H1 (cell line): ENCODE results near the gene IQCM. TPM values are rescaled to one million over a fixed set of nuclear protein-coding genes. Genes with fewer than 3 reads are reported as not detected.

Source experiments
- CTCF ChIA-PET: fragments of 300-600 bp; sonication (Branson Sonifier 250); formaldehyde crosslinking; loops from one replicate; lab custom pipeline; 2021; ENCODE audit not compliant: partially characterized antibody; lab: Charles Lee
- POLR2A ChIA-PET: fragments of 300-600 bp; sonication (Branson Sonifier 250); formaldehyde crosslinking; loops from one replicate; lab custom pipeline; 2021; ENCODE audit warnings: inconsistent platforms; ENCODE audit not compliant: partially characterized antibody; lab: Charles Lee
- DNase-seq, 2 experiments: peaks; one replicate each; pipeline versions ENCODE4 v3.0.0 to v3.0.0-alpha.2; 2010 to 2022; ENCODE audit warnings: low spot score in 2 of 2, low read depth in 1 of 2, mixed read lengths in 1 of 2
- FAIRE-seq: peaks from 2 replicates; lab custom pipeline; 2011; peaks lifted over from hg19 to GRCh38; lab: Jason Lieb, UNC
- H2AFZ ChIP-seq: 2 replicates; pipeline ENCODE4 v1.8.1; 2012; ENCODE audit warnings: low read length, inconsistent platforms
- H2AK5ac ChIP-seq: 2 replicates; pipeline ENCODE4 v1.6.1; 2013; ENCODE audit warnings: low read depth, low read length
- H2BK120ac ChIP-seq: replicated peaks from 2 replicates; pipeline ENCODE3; 2013; ENCODE audit warnings: low read depth, low read length, inconsistent platforms
- H2BK12ac ChIP-seq: 2 replicates; pipeline ENCODE4 v1.6.1; 2013; ENCODE audit warnings: low read depth, low read length
- H2BK15ac ChIP-seq: 2 replicates; pipeline ENCODE4 v1.6.1; 2013; ENCODE audit warnings: low read length
- H2BK20ac ChIP-seq: 2 replicates; pipeline ENCODE4 v1.6.1; 2013; ENCODE audit warnings: low read length
- H2BK5ac ChIP-seq: 2 replicates; pipeline ENCODE4 v1.6.1; 2013; ENCODE audit warnings: low read depth, low read length
- H3K14ac ChIP-seq: 2 replicates; pipeline ENCODE4 v1.6.1; 2013; ENCODE audit warnings: inconsistent platforms; ENCODE audit not compliant: insufficient read length
- H3K18ac ChIP-seq: 2 replicates; pipeline ENCODE4 v1.6.1; 2013; ENCODE audit warnings: low read length; ENCODE audit errors: extremely low read depth
- H3K23ac ChIP-seq: 2 replicates; pipeline ENCODE4 v1.6.1; 2013; ENCODE audit warnings: inconsistent platforms; ENCODE audit not compliant: insufficient read length
- H3K23me2 ChIP-seq: 2 replicates; pipeline ENCODE4 v1.6.1; 2013; ENCODE audit warnings: low read depth, low read length
- H3K27ac ChIP-seq: 2 replicates; pipeline ENCODE4 v1.6.1; 2011; ENCODE audit warnings: low read depth, low read length, inconsistent platforms
- H3K27me3 ChIP-seq, 4 experiments: replicated peaks in 1 of 4; 1 replicate in 1 of 4; 2 replicates in 3 of 4; pipeline versions ENCODE4 v1.6.1 to v1.8.1; 2011 to 2013; ENCODE audit warnings: low read length in 3 of 4, mild to moderate bottlenecking in 3 of 4, inconsistent platforms in 2 of 4, mixed read lengths in 2 of 4, moderate library complexity in 1 of 4; ENCODE audit not compliant: control insufficient read depth in 3 of 4, insufficient read depth in 3 of 4; ENCODE audit errors: extremely low read depth in 1 of 4
- H3K36me3 ChIP-seq, 4 experiments: 2 replicates each; pipeline versions ENCODE4 v1.6.1 to v1.8.1; 2011 to 2013; ENCODE audit warnings: mild to moderate bottlenecking in 4 of 4, low read length in 3 of 4, moderate library complexity in 2 of 4, control low read depth in 1 of 4, inconsistent platforms in 1 of 4; ENCODE audit not compliant: insufficient read depth in 4 of 4, control insufficient read depth in 2 of 4
- H3K4ac ChIP-seq: replicated peaks from 2 replicates; pipeline ENCODE3; 2013; ENCODE audit warnings: low read length, low read depth, mixed read lengths, inconsistent platforms; ENCODE audit not compliant: insufficient read length
- H3K4me1 ChIP-seq, 4 experiments: replicated peaks in 1 of 4; 1 replicate in 1 of 4; 2 replicates in 3 of 4; pipeline versions ENCODE4 v1.6.1 to v1.8.1; 2011 to 2013; ENCODE audit warnings: low read length in 3 of 4, inconsistent platforms in 2 of 4, mixed read lengths in 1 of 4; ENCODE audit not compliant: insufficient read depth in 4 of 4, control insufficient read depth in 3 of 4
- H3K4me2 ChIP-seq, 2 experiments: 2 replicates each; pipeline versions ENCODE4 v1.6.1 to v1.8.1; 2011 to 2013; ENCODE audit warnings: low read depth in 2 of 2, low read length in 2 of 2, control low read depth in 1 of 2, inconsistent platforms in 1 of 2, mild to moderate bottlenecking in 1 of 2; ENCODE audit not compliant: insufficient read depth in 1 of 2
- H3K4me3 ChIP-seq, 4 experiments: fragments of 200-600, 300-600 bp in 1 of 4; sonication (generic), shearing (Covaris generic), sonication (Bioruptor Twin) in 1 of 4; 2 replicates each; pipeline versions ENCODE4 v1.5.1 to v1.8.1; 2011 to 2016; ENCODE audit warnings: low read length in 4 of 4, low read depth in 3 of 4, control low read depth in 2 of 4, inconsistent platforms in 2 of 4, mild to moderate bottlenecking in 2 of 4, mixed read lengths in 1 of 4, moderate library complexity in 1 of 4; ENCODE audit not compliant: insufficient read depth in 2 of 4; ENCODE audit errors: extremely low read depth in 1 of 4
- H3K56ac ChIP-seq: replicated peaks from 2 replicates; pipeline ENCODE3; 2013; ENCODE audit warnings: low read depth, mild to moderate bottlenecking, mixed read lengths, low read length, inconsistent platforms; ENCODE audit not compliant: insufficient read length
- H3K79me1 ChIP-seq: 2 replicates; pipeline ENCODE4 v1.6.1; 2013; ENCODE audit warnings: low read depth, low read length, control low read depth
- H3K79me2 ChIP-seq, 2 experiments: 2 replicates each; pipeline versions ENCODE4 v1.6.1 to v1.8.1; 2012 to 2013; ENCODE audit warnings: low read length in 2 of 2, mild to moderate bottlenecking in 2 of 2, inconsistent platforms in 1 of 2; ENCODE audit not compliant: insufficient read depth in 2 of 2, control insufficient read depth in 1 of 2
- H3K9ac ChIP-seq, 4 experiments: replicated peaks in 1 of 4; 1 replicate in 1 of 4; 2 replicates in 3 of 4; pipeline versions ENCODE4 v1.6.1 to v1.8.1; 2011 to 2013; ENCODE audit warnings: low read depth in 3 of 4, low read length in 3 of 4, control low read depth in 2 of 4, mild to moderate bottlenecking in 2 of 4, moderate library complexity in 2 of 4, inconsistent platforms in 1 of 4; ENCODE audit errors: extremely low read depth in 1 of 4
- H3K9me3 ChIP-seq, 2 experiments: 2 replicates each; pipeline versions ENCODE4 v1.6.1 to v1.8.1; 2012 to 2013; ENCODE audit warnings: mild to moderate bottlenecking in 2 of 2, moderate library complexity in 2 of 2, control low read depth in 1 of 2, inconsistent platforms in 1 of 2, low read depth in 1 of 2, low read length in 1 of 2, mixed read lengths in 1 of 2; ENCODE audit not compliant: insufficient read depth in 2 of 2
- H4K20me1 ChIP-seq, 2 experiments: replicated peaks in 1 of 2; 2 replicates each; pipeline versions ENCODE3 to v1.8.1; 2011 to 2013; ENCODE audit warnings: inconsistent platforms in 2 of 2, low read length in 2 of 2, mild to moderate bottlenecking in 1 of 2; ENCODE audit not compliant: insufficient read depth in 2 of 2, control insufficient read depth in 1 of 2
- H4K5ac ChIP-seq: 2 replicates; pipeline ENCODE4 v1.6.1; 2013; ENCODE audit warnings: low read length, low read depth, mixed read lengths, inconsistent platforms; ENCODE audit not compliant: insufficient read length
- H4K8ac ChIP-seq: 2 replicates; pipeline ENCODE4 v1.8.0; 2013; ENCODE audit warnings: mild to moderate bottlenecking, moderate library complexity, low read length, inconsistent platforms; ENCODE audit not compliant: insufficient read depth; ENCODE audit errors: extremely low read depth
- H4K91ac ChIP-seq: replicated peaks from 2 replicates; pipeline ENCODE3; 2013; ENCODE audit warnings: low read length, mixed read lengths, inconsistent platforms; ENCODE audit not compliant: insufficient read length
- TAF1 ChIP-seq: IDR thresholded peaks from 2 replicates; pipeline ENCODE4 v1.6.1; 2011; ENCODE audit warnings: mild to moderate bottlenecking, low read depth, low read length
- WGBS, 2 experiments: shearing (Covaris generic) in 1 of 2; methylation state at CpG; one replicate each; pipeline versions ENCODE4 v1.1.6 to v1.1.7; 2013 to 2015; ENCODE audit warnings: low lambda C conversion rate in 2 of 2, mixed read lengths in 2 of 2, inconsistent platforms in 1 of 2, low coverage in 1 of 2, missing lambda C conversion rate in 1 of 2; ENCODE audit not compliant: insufficient replicate concordance in 2 of 2, insufficient coverage in 1 of 2, insufficient read length in 1 of 2; ENCODE audit errors: extremely low coverage in 1 of 2, missing lambda C conversion rate in 1 of 2; 5-methylcytosine and 5-hydroxymethylcytosine counted together
- polyA plus RNA-seq, 7 experiments: library from polyadenylated mRNA; depleted of rRNA in 3 of 7; stranded (reverse) in 5 of 7; unstranded in 2 of 7; fragments of >200 nt in 5 of 7; fragments of 200-250 nt in 2 of 7; gene quantifications; 1 replicate in 5 of 7; 2 replicates in 1 of 7; 4 replicates in 1 of 7; pipeline versions ENCODE4 v1.2.1 to v1.2.3, GENCODE V29; 2011 to 2013; ENCODE audit warnings: missing spikeins in 2 of 7, mixed read lengths in 2 of 7
- total RNA-seq: library from RNA; stranded (reverse); fragmentation: NEBNext Ultra II Directional; extraction: Animal tissue kit (Norgen Biotek cat#: 25700); gene quantifications from 2 replicates; pipeline ENCODE4 v1.2.1, GENCODE V29; 2021

IQCM gene
- total and polyA plus RNA-seq, 2 of the 8 experiments (the other 6 are each of a cell fraction or from before 2014, with no cell fraction given): not detected

DNA sequence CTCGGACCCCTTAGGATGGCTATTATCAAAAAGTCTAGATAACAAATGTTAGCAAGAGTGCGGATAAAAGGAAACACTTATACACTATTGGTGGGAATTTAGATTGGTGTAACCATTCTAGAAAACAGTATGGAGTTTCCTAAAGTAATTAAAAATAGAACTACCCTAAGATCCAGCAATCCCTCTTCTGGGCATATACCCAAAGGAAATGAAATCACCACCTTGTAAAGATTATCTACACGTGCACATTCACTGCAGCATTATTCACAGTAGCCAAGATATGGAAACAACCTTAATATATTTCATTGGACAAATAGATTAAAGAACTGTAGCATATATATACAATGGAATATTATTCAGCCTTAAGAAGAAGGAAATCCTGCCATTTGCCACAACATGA lies 462.4 kb downstream of the IQCM start:
- POLR2A ChIA-PET: no interaction called here
- Histone ChIP-seq H3K4me3 (no peak overlapping the region), H3K18ac (no peak overlapping the region), H2BK5ac (no peak overlapping the region), H2AK5ac (no peak overlapping the region), H3K56ac (no peak overlapping the region), H3K4me2 (no peak overlapping the region), H3K4me1 (no peaks in the 10 kb centered on the region), H2BK120ac (no peak overlapping the region), H2AFZ (no peak overlapping the region), H4K20me1 (no peaks in the 10 kb centered on the region), H2BK20ac (no peak overlapping the region), H3K14ac (no peak overlapping the region), H3K4ac (no peak overlapping the region), H3K27me3 (no peaks in the 10 kb centered on the region), H3K36me3 (no peaks in the 10 kb centered on the region), H4K5ac (no peak overlapping the region), H3K9ac (no peak overlapping the region), H3K79me2 (no peaks in the 10 kb centered on the region), H4K8ac (no peak overlapping the region), H4K91ac (no peak overlapping the region), H3K27ac (no peak overlapping the region), H3K23ac (no peak overlapping the region), H3K79me1 (no peaks in the 10 kb centered on the region), H3K23me2 (no peaks in the 10 kb centered on the region), H2BK12ac (no peak overlapping the region), H2BK15ac (no peak overlapping the region), H3K9me3 (no peaks in the 10 kb centered on the region)
- no peak for TF ChIP-seq TAF1
- WGBS, 2 experiments: 88% methylated on average over 3 of the region's 3 CpGs; no CpG with 5 or more reads in 1 of the 2 experiments
- CTCF ChIA-PET: no interaction called here
- no peak for DNase-seq
- FAIRE-seq: no peak
